Measurements from ENCODE around the gene MYO1D. TPM values are rescaled to one million over a fixed set of nuclear protein-coding genes. Genes with fewer than 3 reads are reported as not detected.

Gene MYO1D
- total RNA-seq, 1 experiment from 2014 or later: 29.9 TPM

DNA sequence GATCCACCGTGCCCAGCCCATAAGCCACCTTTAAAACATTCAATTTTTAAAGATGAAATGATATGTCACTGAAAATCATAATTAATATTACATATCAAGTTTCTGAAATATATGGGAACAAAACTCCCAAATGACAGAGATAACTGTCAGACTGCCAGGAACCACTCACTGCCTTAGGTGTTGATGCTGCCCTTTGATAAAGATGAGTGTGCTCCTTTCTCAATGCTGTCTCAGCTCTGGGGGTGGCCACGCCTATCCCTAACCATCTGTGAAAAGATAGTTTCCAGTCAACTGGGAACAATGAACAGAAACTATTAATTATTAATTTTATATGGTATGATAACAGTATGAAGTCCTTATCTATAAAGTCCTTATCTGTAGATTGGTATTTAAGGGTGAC is 177.7 kb downstream of the MYO1D start:
- Mint-ChIP-seq H3K9me3 (peaks cover 11% of the 10 kb centered on the region), H3K4me3 (no peak overlapping the region), H3K4me1 (no peaks in the 10 kb centered on the region), H3K27ac (no peak overlapping the region), H3K27me3 (ENCODE audit: low read depth) (peaks cover 3% of the 10 kb centered on the region; the same call in 1 of the 2 replicates), H3K36me3 (peaks cover 13% of the 10 kb centered on the region)
- CTCF ChIA-PET: no interaction called here
- POLR2A ChIA-PET: no interaction called here
- ATAC-seq (no peak), DNase-seq (ENCODE audit: low spot score) (no peak)
- TF ChIP-seq GTF2I (CRISPR knock-in tag; conservative IDR thresholded peaks at IDR 0.05) (no peak), SOX15 (CRISPR knock-in tag; IDR thresholded peaks at IDR 0.05) (no peak), ETV6 (CRISPR knock-in tag; IDR thresholded peaks at IDR 0.05) (no peak), CREM (CRISPR knock-in tag; IDR thresholded peaks at IDR 0.05) (no peak), USF2 (CRISPR knock-in tag; IDR thresholded peaks at IDR 0.05) (no peak), RORB (CRISPR knock-in tag; IDR thresholded peaks at IDR 0.05) (no peak)
- TF ChIP-seq, protein P1, sequence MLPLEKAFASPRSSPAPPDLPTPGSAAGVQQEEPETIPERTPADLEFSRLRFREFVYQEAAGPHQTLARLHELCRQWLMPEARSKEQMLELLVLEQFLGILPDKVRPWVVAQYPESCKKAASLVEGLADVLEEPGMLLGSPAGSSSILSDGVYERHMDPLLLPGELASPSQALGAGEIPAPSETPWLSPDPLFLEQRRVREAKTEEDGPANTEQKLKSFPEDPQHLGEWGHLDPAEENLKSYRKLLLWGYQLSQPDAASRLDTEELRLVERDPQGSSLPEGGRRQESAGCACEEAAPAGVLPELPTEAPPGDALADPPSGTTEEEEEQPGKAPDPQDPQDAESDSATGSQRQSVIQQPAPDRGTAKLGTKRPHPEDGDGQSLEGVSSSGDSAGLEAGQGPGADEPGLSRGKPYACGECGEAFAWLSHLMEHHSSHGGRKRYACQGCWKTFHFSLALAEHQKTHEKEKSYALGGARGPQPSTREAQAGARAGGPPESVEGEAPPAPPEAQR (CRISPR knock-in tag; IDR thresholded peaks at IDR 0.05): no peak

- ChIA-PET CTCF (no interaction called here), POLR2A (interaction anchor here (0.5 kb wide), 1 partner anchor 37 kb away, joined by 6 read pairs; no protein-coding TSS in a partner anchor)
- Mint-ChIP-seq H3K9me3 (peaks cover 11% of the 10 kb centered on the region), H3K4me3 (no peak overlapping the region), H3K27ac (no peak overlapping the region), H3K36me3 (peaks cover 13% of the 10 kb centered on the region), H3K4me1 (no peaks in the 10 kb centered on the region), H3K27me3 (ENCODE audit: low read depth) (peaks cover 3% of the 10 kb centered on the region; the same call in 1 of the 2 replicates)
- no peak for ATAC-seq
- no peak for DNase-seq (ENCODE audit: low spot score)
- TF ChIP-seq E2F5 (CRISPR knock-in tag; IDR thresholded peaks at IDR 0.05) (no peak), ZNF121 (CRISPR knock-in tag; IDR thresholded peaks at IDR 0.05) (no peak), ZNF532 (CRISPR knock-in tag; IDR thresholded peaks at IDR 0.05; ENCODE audit: borderline replicate concordance) (no peak), ZNF219 (CRISPR knock-in tag; IDR thresholded peaks at IDR 0.05; ENCODE audit: borderline replicate concordance) (no peak), ESRRA (CRISPR knock-in tag; IDR thresholded peaks at IDR 0.05; ENCODE audit: borderline replicate concordance) (no peak), PRDM15 (CRISPR knock-in tag; IDR thresholded peaks at IDR 0.05) (no peak), SMAD4 (CRISPR knock-in tag; IDR thresholded peaks at IDR 0.05) (no peak), GRHL2 (CRISPR knock-in tag; IDR thresholded peaks at IDR 0.05; ENCODE audit: insufficient replicate concordance, severe bottlenecking) (no peak), ZBTB21 (CRISPR knock-in tag; IDR thresholded peaks at IDR 0.05; ENCODE audit: borderline replicate concordance) (no peak)
These were observed 178.9 kb downstream of the MYO1D start for GRCh38 chr17:32697728-32698625.
